SU-DHL-6 (cell line): ENCODE measurements around the gene TECRL.

ENCODE experiments used
- H2AFZ ChIP-seq: fragments of 200-600 bp; sonication (generic); 2 replicates; pipeline ENCODE4 v1.6.1; 2014; ENCODE audit warnings: low read depth, mild to moderate bottlenecking, moderate library complexity, mixed read lengths, antibody characterized with exemption, low read length; ENCODE audit not compliant: severe bottlenecking
- H3F3A ChIP-seq: fragments of 200-600 bp; shearing (Covaris generic); 2 replicates; pipeline ENCODE4 v1.6.0; 2016; ENCODE audit warnings: antibody characterized with exemption, mild to moderate bottlenecking; ENCODE audit not compliant: insufficient read depth
- H3K27ac ChIP-seq: fragments of 200-600 bp; sonication (generic); 2 replicates; pipeline ENCODE4 v1.5.1; 2016; ENCODE audit warnings: low read depth, mild to moderate bottlenecking, low read length, moderate library complexity, mixed read lengths
- H3K27me3 ChIP-seq: fragments of 200-600 bp; sonication (generic), shearing (Covaris generic); 2 replicates; pipeline ENCODE4 v1.6.0; 2014; ENCODE audit warnings: mild to moderate bottlenecking, low read length
- H3K36me3 ChIP-seq: fragments of 200-600 bp; sonication (generic); 2 replicates; pipeline ENCODE4 v1.6.1; 2014; ENCODE audit warnings: mild to moderate bottlenecking, low read length, mixed read lengths
- H3K4me2 ChIP-seq: fragments of 300-600, 200-600 bp; shearing (Covaris generic), sonication (generic); 2 replicates; pipeline ENCODE4 v1.6.0; 2014; ENCODE audit warnings: low read length, low read depth, mild to moderate bottlenecking; ENCODE audit not compliant: poor library complexity, severe bottlenecking
- H3K4me3 ChIP-seq: fragments of 200-600 bp; sonication (generic); 2 replicates; pipeline ENCODE4 v1.5.1; 2014; ENCODE audit warnings: antibody characterized with exemption, low read length, mild to moderate bottlenecking, mixed read lengths; ENCODE audit not compliant: insufficient read depth, poor library complexity, severe bottlenecking
- H3K79me2 ChIP-seq: fragments of 200-600 bp; sonication (generic); 2 replicates; pipeline ENCODE4 v1.6.1; 2014; ENCODE audit warnings: mild to moderate bottlenecking, low read length, moderate library complexity; ENCODE audit not compliant: insufficient read depth
- H3K9ac ChIP-seq: fragments of 200-600 bp; sonication (generic); 2 replicates; pipeline ENCODE4 v1.7.0; 2014; ENCODE audit warnings: mild to moderate bottlenecking, low read length
- H3K9me2 ChIP-seq: fragments of 200-600 bp; sonication (generic); replicated peaks from 2 replicates; pipeline ENCODE4 v1.6.1; 2014; ENCODE audit warnings: low read length; ENCODE audit not compliant: insufficient read depth
- H3K9me3 ChIP-seq: fragments of 200-600 bp; sonication (generic); 2 replicates; pipeline ENCODE4 v1.6.1; 2014; ENCODE audit warnings: low read length, mixed read lengths; ENCODE audit not compliant: insufficient read depth
- H4K20me1 ChIP-seq: fragments of 200-600 bp; sonication (generic); 2 replicates; pipeline ENCODE4 v1.6.1; 2014; ENCODE audit warnings: low read depth, mild to moderate bottlenecking, antibody characterized with exemption, low read length, moderate library complexity, mixed read lengths
- EZH2phosphoT487 ChIP-seq: fragments of 200-600 bp; sonication (generic), shearing (Covaris generic); conservative IDR thresholded peaks from 2 replicates; pipeline ENCODE4 v1.6.1; 2018; ENCODE audit warnings: mild to moderate bottlenecking, antibody characterized with exemption, low read length, moderate library complexity, mixed read lengths
- TF ChIP-seq, protein P1 (sequence below): fragments of 200-600 bp; sonication (generic); IDR thresholded peaks from one replicate; pipeline ENCODE4 v1.5.1; 2017; ENCODE audit warnings: antibody characterized with exemption, mild to moderate bottlenecking, low read length, moderate library complexity; ENCODE audit not compliant: insufficient read depth, poor library complexity, severe bottlenecking

Gene TECRL

DNA sequence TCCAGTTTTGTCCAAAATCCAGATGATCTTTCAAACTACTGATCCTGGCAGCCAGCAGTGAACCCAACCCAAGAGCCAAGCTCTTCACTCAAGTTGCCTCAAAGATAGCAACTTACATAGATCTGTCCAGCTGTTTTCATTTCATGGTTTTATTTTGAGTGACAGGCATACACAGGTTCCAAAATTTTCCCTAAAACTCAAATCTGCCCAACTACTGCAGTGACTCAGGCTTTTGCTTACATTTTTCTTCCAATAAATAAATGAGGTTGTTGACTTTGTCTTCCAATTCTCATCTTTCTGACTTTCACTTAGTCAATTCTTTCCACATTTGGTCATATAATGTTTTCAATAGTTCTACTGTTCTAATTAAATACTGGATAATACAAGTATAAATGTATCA is 158.8 kb downstream of the TECRL start:
- Histone ChIP-seq H3K27me3 (no peaks in the 10 kb centered on the region), H3K9me3 (no peaks in the 10 kb centered on the region), H3K36me3 (no peaks in the 10 kb centered on the region), H3F3A (no peaks in the 10 kb centered on the region), H2AFZ (no peak overlapping the region), H3K27ac (no peak overlapping the region), H3K9ac (no peak overlapping the region), H3K79me2 (no peaks in the 10 kb centered on the region), H3K4me2 (no peak overlapping the region), H4K20me1 (no peaks in the 10 kb centered on the region), H3K9me2 (no peaks in the 10 kb centered on the region), H3K4me3 (no peak overlapping the region)
- TF ChIP-seq, protein P1, sequence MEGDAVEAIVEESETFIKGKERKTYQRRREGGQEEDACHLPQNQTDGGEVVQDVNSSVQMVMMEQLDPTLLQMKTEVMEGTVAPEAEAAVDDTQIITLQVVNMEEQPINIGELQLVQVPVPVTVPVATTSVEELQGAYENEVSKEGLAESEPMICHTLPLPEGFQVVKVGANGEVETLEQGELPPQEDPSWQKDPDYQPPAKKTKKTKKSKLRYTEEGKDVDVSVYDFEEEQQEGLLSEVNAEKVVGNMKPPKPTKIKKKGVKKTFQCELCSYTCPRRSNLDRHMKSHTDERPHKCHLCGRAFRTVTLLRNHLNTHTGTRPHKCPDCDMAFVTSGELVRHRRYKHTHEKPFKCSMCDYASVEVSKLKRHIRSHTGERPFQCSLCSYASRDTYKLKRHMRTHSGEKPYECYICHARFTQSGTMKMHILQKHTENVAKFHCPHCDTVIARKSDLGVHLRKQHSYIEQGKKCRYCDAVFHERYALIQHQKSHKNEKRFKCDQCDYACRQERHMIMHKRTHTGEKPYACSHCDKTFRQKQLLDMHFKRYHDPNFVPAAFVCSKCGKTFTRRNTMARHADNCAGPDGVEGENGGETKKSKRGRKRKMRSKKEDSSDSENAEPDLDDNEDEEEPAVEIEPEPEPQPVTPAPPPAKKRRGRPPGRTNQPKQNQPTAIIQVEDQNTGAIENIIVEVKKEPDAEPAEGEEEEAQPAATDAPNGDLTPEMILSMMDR: no peak
- TF ChIP-seq EZH2phosphoT487: no peak

DNA sequence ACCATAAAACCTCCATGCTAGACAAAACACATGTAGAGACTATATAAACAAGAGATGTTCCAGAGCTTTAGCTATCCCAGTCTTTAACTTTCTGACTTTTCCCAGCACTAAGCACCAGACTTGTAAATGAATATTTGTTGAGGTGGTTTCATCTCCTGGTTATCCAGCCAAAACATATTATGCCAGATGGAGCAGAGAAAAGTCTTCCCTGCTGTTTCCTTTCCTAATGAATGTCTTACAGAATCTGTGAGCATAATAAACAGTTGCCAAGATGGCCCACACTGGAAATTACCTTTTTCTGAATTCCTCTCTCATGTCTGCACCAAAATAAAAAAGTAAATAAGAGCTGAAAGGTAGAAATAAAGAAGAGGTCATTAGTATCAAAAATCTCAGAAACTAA is 159.2 kb downstream of the TECRL start:
- no peaks in the 10 kb centered on the region for H3K9me3 ChIP-seq
- H3K4me3 ChIP-seq: no peak overlapping the region
- H4K20me1 ChIP-seq: no peaks in the 10 kb centered on the region
- H3K9me2 ChIP-seq: no peaks in the 10 kb centered on the region
- no peaks in the 10 kb centered on the region for H3K36me3 ChIP-seq
- no peak for TF ChIP-seq EZH2phosphoT487
- TF ChIP-seq, protein P1: no peak
- no peaks in the 10 kb centered on the region for H3K79me2 ChIP-seq
- no peaks in the 10 kb centered on the region for H3F3A ChIP-seq
- H3K9ac ChIP-seq: no peak overlapping the region
- no peak overlapping the region for H2AFZ ChIP-seq
- no peak overlapping the region for H3K27ac ChIP-seq
- H3K4me2 ChIP-seq: no peak overlapping the region
- H3K27me3 ChIP-seq: no peaks in the 10 kb centered on the region

DNA sequence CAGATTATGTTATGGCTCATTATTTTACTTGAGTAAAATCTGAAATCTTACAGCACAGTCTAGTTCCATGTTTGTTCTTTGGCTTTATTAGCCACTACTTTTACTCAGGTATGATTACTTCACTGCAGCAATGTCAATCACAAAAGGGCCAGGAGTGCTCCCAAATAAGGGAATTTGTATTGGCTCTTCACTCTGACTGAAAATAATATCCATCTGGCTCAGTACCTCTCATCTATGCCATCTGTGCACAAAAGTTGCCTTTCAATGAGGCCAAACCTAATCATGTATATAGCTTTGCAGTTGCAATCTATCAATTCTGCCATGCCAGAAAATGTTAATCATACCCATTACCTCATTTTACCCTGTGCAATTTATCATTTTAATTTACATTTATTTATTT is 161.1 kb downstream of the TECRL start:
- Histone ChIP-seq H3K27ac (no peak overlapping the region), H3K4me3 (no peak overlapping the region), H3K9ac (no peak overlapping the region), H3K36me3 (no peaks in the 10 kb centered on the region), H3K4me2 (no peak overlapping the region), H3K9me3 (no peaks in the 10 kb centered on the region), H2AFZ (no peak overlapping the region), H3F3A (no peaks in the 10 kb centered on the region), H3K9me2 (no peaks in the 10 kb centered on the region), H3K79me2 (no peaks in the 10 kb centered on the region), H4K20me1 (no peaks in the 10 kb centered on the region), H3K27me3 (no peaks in the 10 kb centered on the region)
- TF ChIP-seq EZH2phosphoT487: no peak
- TF ChIP-seq, protein P1: no peak
